ENCODE measurements around the gene DCAF4.
A peak's percentile ranks its signal among the peaks of the same experiment; 100 is the strongest.

The DCAF4 gene, protein sequence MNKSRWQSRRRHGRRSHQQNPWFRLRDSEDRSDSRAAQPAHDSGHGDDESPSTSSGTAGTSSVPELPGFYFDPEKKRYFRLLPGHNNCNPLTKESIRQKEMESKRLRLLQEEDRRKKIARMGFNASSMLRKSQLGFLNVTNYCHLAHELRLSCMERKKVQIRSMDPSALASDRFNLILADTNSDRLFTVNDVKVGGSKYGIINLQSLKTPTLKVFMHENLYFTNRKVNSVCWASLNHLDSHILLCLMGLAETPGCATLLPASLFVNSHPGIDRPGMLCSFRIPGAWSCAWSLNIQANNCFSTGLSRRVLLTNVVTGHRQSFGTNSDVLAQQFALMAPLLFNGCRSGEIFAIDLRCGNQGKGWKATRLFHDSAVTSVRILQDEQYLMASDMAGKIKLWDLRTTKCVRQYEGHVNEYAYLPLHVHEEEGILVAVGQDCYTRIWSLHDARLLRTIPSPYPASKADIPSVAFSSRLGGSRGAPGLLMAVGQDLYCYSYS

DNA sequence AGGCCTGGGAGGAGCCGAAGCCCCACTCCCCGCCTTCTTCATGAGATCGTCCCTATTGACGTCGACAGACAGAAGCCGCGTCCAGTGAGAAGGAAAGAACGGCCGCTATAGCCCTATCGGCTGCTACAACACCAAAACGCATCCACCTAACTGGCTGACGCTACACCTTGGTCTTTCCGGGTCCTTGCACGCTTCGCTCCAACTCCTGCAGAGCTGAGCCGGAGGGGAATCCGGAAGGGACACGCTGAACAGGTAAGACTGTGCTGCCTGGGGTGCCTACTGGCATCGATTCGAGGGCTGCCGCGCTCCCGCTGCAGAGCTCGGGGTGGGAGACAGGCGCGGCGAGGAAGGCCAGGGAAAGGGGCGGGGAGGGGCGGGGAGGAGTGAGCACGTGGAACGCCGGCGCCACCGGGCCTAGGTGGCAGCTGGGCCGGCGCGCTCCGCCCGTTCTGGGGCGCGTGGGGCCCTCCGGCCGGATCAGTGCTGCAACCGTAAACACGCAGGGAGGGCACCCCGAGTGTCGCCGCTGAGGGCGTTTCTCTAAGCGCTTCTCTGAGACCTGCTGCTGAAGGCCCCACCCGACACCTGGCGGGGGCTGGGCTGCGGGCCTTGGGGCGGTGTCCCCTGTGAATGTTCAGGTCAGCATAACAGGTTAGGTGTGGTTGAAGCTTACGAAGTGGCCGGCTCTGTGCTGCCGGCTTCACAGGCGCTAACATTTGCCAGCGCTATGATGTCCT, at the start of gene DCAF4:
Gene DCAF4 (plus strand): TSS at position 173 of the 737 bp plus-strand sequence. CDS start 11,515 bp downstream, outside the sequence.
- DNase-seq (ENCODE audit: low spot score) = peak; percentile 98

DNA sequence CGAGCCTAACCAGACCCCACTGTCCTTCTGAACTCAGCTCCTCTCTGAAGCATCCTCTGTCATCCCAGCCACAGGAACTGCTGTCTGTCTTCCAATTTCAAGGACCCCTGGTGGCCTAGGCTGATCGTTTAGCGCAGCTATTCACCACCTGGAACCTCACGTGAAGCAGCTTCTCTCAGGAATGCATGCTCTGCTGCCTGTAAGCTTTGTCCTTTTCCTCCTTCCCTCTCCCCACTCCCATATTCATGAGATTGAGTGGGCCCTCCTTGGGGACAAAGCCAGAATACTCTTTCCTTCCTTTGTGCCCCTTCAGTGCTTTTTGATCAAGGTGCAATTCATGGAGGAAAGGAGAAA, 49.6 kb upstream of the DCAF4 start:
- no peak for DNase-seq (ENCODE audit: low spot score)

DNA sequence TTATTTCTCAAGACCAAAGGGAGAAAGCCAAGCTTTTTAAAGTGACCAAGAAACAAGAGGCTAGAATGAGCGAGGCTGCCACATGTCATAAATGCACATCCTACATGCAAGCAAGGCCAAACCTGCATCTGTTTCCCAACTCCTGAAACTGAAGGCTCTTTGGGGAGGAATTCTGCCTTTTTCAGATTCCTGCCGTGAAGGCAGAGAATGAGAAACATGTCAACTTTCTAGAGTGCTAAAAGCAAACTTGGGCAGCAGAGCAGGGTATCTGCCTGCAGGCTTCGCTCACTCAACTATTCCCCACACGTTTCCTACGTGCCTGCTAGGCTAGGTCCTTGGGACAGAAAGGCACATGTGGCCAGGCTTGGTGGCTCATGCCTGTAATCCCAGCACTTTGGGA, 47.5 kb upstream of the DCAF4 start:
- DNase-seq (ENCODE audit: low spot score) = no peak

DNA sequence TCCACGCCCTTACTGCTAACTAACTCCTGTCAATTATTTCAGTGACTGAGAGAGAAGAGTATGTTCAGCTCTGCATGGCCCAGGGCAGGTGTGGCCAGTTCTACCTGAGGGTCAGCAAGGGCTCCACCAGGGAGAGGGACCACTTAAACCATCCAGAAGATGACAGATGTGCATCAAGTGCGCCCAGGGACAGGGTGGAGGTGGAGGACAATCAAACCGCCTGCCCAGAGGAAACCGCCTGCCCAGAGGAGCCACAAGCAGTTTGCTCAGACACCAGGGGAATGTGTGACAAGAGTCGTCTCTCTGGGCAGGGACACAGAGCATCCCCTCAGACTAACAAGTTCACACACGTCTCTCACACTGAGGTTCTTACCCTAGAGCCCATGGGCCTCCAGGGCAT, 46.8 kb upstream of the DCAF4 start:
- DNase-seq (ENCODE audit: low spot score) = no peak

DNA sequence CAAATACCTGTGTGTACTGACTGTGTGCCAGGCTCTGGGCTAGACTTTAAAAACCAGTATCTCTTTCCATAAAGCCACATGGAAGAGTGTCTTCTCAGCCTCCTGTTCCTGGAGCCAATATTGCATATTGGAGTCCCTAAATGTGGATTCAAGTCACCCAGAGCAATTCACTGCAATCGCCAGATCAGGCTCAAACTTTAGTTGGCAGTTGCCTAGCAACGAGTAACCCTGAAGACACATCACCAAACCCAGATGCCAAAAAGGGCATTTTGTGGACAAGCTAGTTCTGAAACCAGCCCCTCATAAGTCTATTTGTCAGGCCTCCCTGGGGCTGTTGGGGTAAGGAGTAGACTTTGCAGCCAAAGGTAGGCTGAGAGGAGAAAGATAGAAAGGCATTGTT, 46.1 kb upstream of the DCAF4 start:
- DNase-seq (ENCODE audit: low spot score) = no peak

DNA sequence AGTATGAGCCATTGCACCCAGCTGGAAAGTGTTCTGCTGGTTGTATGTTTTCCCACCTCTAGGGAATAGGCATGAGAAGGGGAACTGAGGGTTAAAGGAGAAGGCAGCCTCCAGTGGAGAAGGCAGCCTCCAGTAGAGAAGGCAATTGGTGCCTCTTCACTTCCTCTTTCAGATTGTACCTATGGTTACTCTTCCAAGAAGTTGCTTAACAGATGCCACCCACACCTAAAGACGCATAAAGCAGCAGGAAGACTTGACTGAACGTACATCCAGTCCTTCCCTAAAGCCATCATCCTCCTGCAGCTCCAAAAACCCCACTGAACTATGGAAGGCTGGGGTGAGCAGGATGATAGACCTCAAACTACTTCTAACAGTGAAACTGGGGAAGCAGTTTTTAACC, 45.4 kb upstream of the DCAF4 start:
- DNase-seq (ENCODE audit: low spot score) = no peak

DNA sequence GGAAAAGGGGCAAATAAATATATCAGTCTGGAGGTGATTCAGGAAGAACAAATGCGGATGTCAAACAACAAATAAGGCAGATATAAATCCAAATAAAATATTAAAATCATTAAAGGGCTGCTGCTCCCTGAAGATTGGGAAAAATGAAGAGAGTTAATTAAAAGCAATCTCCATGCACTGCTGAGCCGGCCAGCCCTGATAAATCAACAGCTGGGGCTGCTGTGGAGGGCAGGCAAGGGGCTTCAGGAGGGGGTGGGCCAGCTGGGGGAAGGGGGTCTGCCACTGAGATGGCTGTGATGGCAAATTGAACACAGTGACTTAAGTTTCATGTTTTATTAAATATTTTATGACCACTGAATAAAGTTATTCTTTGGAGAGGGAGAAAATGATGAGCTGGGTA, 44.7 kb upstream of the DCAF4 start:
- no peak for DNase-seq (ENCODE audit: low spot score)

DNA sequence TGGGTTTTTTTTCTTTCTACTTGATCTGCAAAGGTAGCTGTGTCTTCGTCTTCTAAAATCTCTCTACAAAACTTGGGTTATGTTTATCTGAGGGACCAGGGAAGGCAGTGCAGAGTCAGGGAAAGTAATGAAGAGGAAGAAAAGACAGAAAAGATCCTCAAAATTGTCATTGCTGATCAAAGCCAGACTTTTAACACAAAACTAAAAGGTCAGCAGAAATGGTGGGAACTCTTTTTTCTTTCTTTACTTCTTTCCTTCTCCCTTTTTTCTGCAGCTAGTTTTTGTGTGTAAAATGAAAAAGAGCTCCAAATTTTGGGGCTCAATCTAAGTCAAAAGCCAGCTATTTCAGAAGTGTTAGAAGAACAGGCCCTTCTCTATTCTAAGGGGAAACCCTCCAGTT, 44.2 kb upstream of the DCAF4 start:
- no peak for DNase-seq (ENCODE audit: low spot score)

DNA sequence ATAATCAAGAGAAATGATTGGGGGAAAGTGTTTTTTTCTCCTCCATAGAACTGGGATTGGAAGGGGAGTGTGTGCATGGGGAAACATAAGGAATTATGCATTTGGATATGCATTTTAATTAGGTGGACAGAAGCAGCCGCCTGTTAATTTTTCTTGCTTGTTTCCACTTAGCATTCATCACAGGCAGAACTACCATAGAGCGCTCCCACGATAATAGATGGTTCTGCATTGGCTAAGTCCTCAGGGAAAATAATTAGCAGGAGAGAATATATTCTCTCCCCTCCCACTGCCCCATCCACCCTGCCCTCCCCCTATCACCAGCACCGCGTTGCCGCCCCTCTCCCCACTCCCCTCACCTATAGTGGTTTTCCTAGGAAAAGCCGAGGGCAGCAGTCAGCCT, 43.8 kb upstream of the DCAF4 start:
- DNase-seq (ENCODE audit: low spot score) = no peak

DNA sequence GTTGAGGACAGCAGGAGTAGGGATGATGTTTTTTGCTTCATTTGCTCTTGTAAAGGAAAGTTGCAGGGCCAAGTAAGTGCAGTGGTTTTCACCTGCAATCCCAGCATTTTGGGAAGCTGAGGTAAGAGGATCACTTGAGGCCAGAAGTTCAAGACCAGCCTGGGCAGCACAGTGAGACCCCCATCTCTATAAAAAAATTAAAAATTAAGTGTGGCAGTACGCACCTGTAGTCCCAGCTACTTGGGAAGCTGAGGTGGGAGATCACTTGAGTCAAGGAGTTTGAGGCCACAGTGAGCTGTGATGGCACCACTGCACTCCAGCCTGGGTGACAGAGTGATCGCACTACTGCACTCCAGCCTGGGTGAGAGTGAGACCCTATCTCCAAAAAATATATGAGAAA, 43.2 kb upstream of the DCAF4 start:
- DNase-seq (ENCODE audit: low spot score) = no peak

DNA sequence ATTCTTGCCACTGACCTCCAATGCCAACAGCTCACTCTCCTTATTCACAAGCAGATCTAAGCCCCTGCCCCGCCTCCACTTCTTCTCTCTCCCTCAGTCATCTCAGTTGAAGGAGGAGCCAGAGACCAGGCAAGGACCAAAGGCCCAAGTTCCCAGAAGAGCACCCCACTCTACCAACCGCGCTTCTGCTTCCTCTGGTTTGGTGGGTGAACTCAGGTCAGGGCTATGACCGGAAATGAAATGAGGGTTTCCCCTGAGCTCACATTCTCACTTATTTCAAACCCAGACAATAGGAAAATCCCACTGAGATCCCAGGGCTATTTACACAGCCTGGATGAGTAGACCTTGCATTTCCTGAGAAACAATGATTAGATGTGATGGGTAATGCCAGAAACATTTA, 42.3 kb upstream of the DCAF4 start:
- peak; percentile 18 for DNase-seq (ENCODE audit: low spot score)

DNA sequence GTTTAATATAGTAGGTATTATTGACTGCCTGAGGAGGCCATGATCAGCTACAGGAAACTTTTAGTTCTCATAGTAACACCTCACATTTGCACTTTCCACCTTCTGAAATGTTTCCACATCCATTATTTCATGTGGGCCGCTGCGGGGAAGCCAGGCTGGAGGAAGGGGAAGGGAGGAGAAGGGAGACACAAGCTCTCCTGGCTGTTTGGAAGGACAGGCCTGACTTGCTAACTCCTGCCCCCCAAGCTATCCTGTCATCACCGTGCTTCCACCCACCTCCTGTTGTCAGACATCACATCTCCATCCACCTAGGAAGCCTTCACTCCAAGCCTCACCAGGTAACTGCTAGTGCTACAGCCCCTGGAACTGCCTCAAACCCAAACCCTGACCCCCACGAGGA, 41.9 kb upstream of the DCAF4 start:
- no peak for DNase-seq (ENCODE audit: low spot score)

DNA sequence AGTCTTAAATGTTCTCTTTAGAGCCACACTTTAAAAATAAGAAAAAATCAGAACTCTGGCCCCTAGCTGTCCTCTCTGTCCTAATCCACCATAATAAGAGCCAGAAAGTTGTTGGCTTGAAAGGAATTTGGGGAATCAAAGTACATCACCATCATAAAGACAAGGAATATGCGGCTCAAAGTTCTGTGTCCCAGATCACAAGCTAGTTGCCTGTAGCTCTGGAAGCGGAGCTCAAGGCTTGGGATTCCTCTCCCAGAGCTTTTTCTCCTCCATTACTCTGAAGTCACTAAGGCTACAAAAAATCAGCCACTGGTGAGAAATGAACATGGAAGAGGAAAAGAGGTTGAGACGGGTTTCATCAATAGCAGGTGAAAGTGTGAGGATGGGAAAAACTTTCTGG, 38.8 kb upstream of the DCAF4 start:
- DNase-seq (ENCODE audit: low spot score) = no peak

DNA sequence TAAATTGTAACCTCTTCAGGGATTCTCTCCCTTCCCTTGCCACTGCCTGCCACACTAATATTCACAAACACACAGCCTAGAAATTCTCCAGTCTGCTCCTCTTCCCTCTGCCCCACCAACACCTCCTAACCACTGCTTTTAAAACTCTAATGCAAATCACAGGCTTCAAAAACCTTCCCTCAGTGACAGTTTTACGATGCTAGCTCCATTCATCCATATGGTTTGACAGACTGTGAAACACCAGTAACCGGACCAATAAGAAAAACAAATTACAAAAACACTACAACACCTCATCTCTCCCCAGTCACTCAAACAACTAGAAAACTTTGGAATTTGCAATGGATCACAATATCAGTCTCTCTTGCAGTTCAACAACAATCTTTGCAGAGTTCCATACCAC, 38.1 kb upstream of the DCAF4 start:
- DNase-seq (ENCODE audit: low spot score) = no peak

DNA sequence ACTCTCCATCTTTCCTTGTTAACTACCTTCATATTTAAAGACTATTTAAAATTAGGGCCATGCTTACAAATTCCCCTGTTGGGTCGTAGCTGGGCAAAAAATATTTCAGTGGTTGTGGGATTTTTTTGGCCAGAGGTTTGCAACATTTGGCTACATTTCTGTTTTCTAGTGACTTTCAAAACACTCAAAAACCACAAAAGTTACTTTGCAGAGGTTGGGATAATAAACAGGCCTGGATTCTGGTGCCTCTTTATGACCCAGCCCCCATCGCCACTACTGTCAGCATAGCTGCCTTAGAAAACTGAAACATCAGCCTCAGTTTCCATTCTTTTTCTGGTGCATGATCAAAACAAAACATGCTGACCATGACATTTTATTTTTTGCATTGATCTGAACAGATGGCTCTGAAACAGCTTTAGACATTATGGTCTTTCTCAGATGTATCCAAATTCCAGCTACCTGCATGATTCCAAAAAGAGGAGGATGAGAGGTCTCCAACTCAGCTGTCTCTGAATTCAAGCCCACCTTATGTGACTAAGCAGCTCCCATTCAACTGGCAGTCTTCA, 37.5 kb upstream of the DCAF4 start:
- no peak for DNase-seq (ENCODE audit: low spot score)

DNA sequence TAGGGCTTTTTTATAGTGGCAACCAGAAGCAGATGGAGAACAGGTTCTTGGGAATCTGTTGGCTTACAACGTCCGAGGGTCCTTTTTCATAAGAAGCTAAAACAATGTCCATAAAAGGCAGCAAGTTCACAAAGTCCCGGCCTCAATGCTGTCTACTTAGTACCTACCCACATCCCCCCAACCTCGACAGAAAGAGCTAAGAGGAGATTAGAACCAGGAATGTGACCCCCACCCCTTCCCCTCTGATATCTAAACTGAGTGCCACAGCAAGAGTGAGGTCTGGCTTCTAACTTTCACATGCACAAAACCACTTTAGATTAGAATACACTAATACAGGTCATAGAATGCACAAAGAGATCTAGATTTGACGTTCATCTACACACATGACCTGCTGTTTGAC, 36.9 kb upstream of the DCAF4 start:
- no peak for DNase-seq (ENCODE audit: low spot score)

DNA sequence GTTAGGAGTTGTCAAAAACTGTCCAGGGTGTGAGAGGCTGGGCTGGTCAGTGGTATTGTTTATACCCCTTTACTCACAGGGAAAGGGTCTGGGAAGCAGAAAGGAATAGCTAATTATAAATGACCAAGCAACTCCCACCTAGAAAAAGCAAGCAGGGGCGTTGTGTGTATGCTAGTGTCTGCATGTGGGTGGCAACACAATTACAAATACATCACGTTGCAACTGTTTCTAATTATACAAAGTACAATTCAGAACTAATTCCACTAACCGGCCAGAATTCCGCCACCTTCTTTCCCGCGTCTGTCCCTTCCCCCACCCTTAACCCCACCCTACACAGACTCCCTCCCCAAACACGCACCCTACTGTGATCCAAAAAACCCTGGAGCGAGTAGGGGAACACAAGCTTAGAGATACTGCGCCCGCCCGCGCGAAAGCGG, 34.6 kb upstream of the DCAF4 start:
- DNase-seq (ENCODE audit: low spot score) = no peak

DNA sequence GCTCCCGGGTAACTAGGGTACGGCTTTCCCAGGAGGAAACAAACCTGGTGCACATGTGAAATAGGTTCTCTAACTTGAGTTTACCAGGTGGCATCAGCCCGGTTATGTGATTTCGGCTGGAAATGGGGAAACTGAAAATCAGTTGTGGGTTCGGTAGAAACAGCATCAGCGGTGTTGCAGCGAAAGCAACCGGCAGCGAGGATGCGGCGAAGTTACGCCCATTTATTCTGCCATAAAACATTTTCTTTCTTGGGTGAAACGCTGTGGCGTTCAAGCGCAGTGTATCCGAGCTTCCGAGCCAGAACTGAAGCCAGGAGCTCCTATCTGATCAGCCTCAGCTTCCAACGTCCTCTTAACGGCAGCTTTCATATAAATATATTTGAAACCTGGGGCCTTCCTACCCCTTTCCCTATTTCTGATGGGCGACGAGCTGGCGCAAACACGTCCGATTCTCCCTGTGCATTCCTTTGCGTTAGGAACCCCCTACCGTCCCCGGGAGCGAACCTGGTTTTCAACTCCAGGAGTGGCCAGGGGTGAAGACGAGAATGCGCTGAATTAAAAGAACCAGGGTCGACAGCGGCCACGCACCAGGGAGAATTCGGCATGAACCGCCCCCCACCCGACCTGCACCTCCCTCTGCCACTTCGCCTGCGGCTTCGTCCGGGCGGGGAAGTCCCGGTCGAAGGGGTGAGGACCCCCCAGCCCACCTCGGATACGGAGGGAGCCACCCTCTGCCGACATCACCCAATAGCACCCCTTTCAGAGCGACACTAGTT, 34.0 kb upstream of the DCAF4 start:
- peak; percentile 16 for DNase-seq (ENCODE audit: low spot score)

DNA sequence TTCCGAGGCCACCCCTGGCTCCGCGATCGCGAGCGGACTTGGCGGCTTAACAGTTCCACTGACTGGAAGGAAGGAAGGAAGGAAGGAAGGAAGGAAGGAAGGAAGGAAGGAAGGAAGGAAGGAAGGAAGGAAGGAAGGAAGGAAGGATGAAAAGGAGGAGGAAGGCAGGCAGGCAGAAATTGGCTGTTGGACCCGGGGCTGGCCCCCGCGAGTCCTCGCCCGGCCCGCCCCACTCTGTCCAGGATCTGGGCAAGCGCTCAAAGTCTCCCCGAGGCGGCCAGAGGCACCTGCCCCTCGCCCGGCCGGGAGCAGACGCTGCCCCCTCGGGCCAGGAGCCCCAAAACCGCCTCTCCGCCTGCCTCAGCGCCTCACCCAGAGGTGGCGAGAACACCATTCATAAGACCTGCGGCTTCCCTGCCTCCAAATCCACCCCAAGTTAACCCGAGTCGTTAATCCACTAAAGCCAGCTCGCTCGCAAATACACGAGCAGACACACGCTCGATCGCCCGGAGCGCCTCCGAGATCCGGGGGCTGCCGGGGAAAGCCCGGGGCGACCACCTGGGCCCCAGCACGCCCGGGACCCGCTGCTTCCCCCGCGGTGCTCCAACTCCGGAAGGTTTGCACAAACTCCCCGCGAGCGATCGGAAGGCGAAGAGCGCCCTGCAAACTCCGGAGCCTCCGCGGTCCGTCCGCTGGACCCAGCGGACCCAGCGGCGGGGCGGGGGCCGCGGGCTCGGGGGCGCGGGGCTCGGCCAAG, 33.2 kb upstream of the DCAF4 start:
- DNase-seq (ENCODE audit: low spot score) = peak; percentile 28

DNA sequence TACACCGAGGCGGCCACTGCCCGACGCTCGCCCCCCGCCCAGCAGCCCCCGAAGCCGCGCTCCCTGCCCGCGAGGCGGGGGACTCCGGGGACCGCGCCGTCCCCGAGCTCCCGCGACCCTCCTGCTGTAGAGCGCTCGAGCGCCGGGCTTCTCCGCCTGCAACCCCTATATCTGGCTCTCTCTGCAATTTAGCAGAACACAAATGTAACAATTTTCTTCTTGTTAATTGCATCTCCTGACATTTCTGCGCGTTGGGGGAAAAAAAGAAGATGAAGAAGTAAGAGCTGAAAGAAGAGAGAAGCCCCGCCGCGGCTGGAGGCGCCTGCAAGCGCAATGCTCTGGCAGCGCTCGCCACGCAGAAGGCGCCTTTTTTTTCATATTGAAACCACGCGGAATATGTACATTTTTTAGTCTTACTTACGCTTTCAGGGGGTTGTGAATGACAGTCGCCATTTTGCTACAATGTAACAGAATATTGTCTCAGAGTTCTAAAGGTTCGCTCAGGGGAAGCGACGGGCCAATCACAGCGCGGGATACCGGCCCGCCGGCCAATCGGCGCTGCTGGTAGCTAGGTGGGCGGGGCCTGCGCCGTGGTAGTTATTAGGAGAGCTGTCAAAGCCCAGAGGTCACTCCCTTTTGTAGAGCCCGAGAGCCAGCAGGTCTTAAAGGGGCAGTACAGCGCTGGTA, 32.5 kb upstream of the DCAF4 start, which contains the start of gene DPF3:
Gene DPF3 (minus strand): TSS at position 466 of the 687 bp plus-strand sequence. CDS start 13 bp downstream, at position 453.
- peak; percentile 94 for DNase-seq (ENCODE audit: low spot score)

DNA sequence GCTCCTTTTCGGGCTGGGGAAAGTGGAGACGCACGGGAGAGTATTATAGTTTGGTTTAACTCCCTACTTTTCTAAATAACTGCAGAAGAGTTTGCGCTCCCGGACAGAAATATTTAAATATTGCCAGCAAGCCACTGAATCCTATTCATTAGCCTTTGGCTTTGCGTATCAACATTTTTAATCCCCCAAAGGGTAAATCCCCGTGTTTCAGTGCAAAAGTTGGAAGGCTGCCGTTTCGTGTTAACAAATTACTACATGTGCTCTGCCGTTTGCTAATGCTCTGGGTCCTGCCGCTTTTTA, 32.0 kb upstream of the DCAF4 start:
- DNase-seq (ENCODE audit: low spot score) = no peak

Data from activated CD4-positive, alpha-beta T cell treated with anti-CD3 and anti-CD28 coated beads, Interleukin-2, Interleukin-4, amounts not matched to agents 100 ng/mL and 50 ng/mL, durations not matched to agents 16 hours and 8 hours (primary cell).